IMR-90 (cell line): ENCODE measurements around the gene DCTN5. TPM values are rescaled to one million over a fixed set of nuclear protein-coding genes. Genes with fewer than 3 reads are reported as not detected.

Source experiments
- ATAC-seq: fragments of 200-7000 bp; cut with Tn5 transposase; 2 replicates; pipeline ENCODE4 v1.9.1; 2020; ENCODE audit warnings: low read depth, mild to moderate bottlenecking, moderate library complexity
- BruUV-seq: library from RNA; stranded (reverse); fragments of 400-500 nt; replicated peaks from 2 replicates; lab custom pipeline; 2021; lab: Mats Ljungman, UMichigan
- CTCF ChIA-PET: fragments of 300-600 bp; formaldehyde crosslinking; extraction: SDS; loops from one replicate; lab custom pipeline; 2021; ENCODE audit warnings: antibody characterized with exemption; lab: Yijun Ruan, JAX
- POLR2A ChIA-PET: fragments of 300-600 bp; sonication (Branson Sonifier 250); formaldehyde crosslinking; loops from one replicate; lab custom pipeline; 2022; ENCODE audit warnings: antibody characterized with exemption; ENCODE audit not compliant: unreplicated experiment; lab: Charles Lee
- DNase-seq: peaks from one replicate; pipeline ENCODE4 v3.0.0; 2013
- H2AFZ ChIP-seq: replicated peaks from 2 replicates; pipeline ENCODE3; 2013; ENCODE audit warnings: low read length, mild to moderate bottlenecking; ENCODE audit not compliant: poor library complexity
- H2AK5ac ChIP-seq: 2 replicates; pipeline ENCODE4 v1.6.1; 2013; ENCODE audit warnings: low read depth, low read length, inconsistent platforms
- H2AK9ac ChIP-seq: replicated peaks from 2 replicates; pipeline ENCODE3; 2013; ENCODE audit warnings: mild to moderate bottlenecking, low read depth, low read length, moderate library complexity; ENCODE audit not compliant: poor library complexity
- H2BK120ac ChIP-seq: 2 replicates; pipeline ENCODE4 v1.6.1; 2013; ENCODE audit warnings: low read depth, low read length, inconsistent platforms
- H2BK15ac ChIP-seq: 3 replicates; pipeline ENCODE4 v1.6.1; 2013; ENCODE audit warnings: low read depth, low read length, inconsistent platforms
- H2BK20ac ChIP-seq: 2 replicates; pipeline ENCODE4 v1.6.1; 2013; ENCODE audit warnings: low read depth, mild to moderate bottlenecking, inconsistent platforms, low read length, moderate library complexity
- H2BK5ac ChIP-seq: 2 replicates; pipeline ENCODE4 v1.6.1; 2013; ENCODE audit warnings: mild to moderate bottlenecking, low read depth, low read length, inconsistent platforms; ENCODE audit not compliant: poor library complexity, severe bottlenecking
- H3K14ac ChIP-seq: replicated peaks from 2 replicates; pipeline ENCODE4 v1.6.1; 2013; ENCODE audit warnings: low read depth, low read length, inconsistent platforms
- H3K18ac ChIP-seq: 2 replicates; pipeline ENCODE4 v1.6.1; 2013; ENCODE audit warnings: low read depth, low read length, control low read depth
- H3K23ac ChIP-seq: 2 replicates; pipeline ENCODE4 v1.6.1; 2013; ENCODE audit warnings: low read depth, low read length, inconsistent platforms
- H3K27ac ChIP-seq: 2 replicates; pipeline ENCODE4 v1.5.1; 2013; ENCODE audit warnings: mild to moderate bottlenecking, control low read depth, low read length; ENCODE audit not compliant: insufficient read depth
- H3K27me3 ChIP-seq: 2 replicates; pipeline ENCODE4 v1.6.1; 2013; ENCODE audit warnings: low read length; ENCODE audit not compliant: control insufficient read depth, insufficient read depth
- H3K36me3 ChIP-seq: 2 replicates; pipeline ENCODE4 v1.6.1; 2013; ENCODE audit warnings: low read length, mixed read lengths; ENCODE audit not compliant: control insufficient read depth, insufficient read depth
- H3K4ac ChIP-seq: 2 replicates; pipeline ENCODE4 v1.6.1; 2013; ENCODE audit warnings: low read depth, low read length, inconsistent platforms
- H3K4me1 ChIP-seq: 2 replicates; pipeline ENCODE4 v1.6.1; 2013; ENCODE audit warnings: low read length, mixed read lengths; ENCODE audit not compliant: control insufficient read depth, insufficient read depth
- H3K4me2 ChIP-seq: 2 replicates; pipeline ENCODE4 v1.6.1; 2013; ENCODE audit warnings: low read depth, mild to moderate bottlenecking, control low read depth, low read length, moderate library complexity
- H3K4me3 ChIP-seq: 2 replicates; pipeline ENCODE4 v1.5.1; 2013; ENCODE audit warnings: low read depth, mild to moderate bottlenecking, control low read depth, low read length, moderate library complexity; ENCODE audit not compliant: insufficient read depth
- H3K56ac ChIP-seq: 2 replicates; pipeline ENCODE4 v1.6.1; 2013; ENCODE audit warnings: low read length, inconsistent platforms; ENCODE audit not compliant: insufficient read depth; ENCODE audit errors: extremely low read depth
- H3K79me1 ChIP-seq, 2 experiments: 2 replicates each; pipeline ENCODE4 v1.6.1; 2013; ENCODE audit warnings: low read length in 2 of 2, inconsistent platforms in 1 of 2, low read depth in 1 of 2
- H3K9ac ChIP-seq: 2 replicates; pipeline ENCODE4 v1.6.1; 2013; ENCODE audit warnings: low read depth, low read length, control low read depth
- H3K9me1 ChIP-seq: 2 replicates; pipeline ENCODE4 v1.6.1; 2013; ENCODE audit warnings: low read length, inconsistent platforms; ENCODE audit not compliant: insufficient read depth
- H3K9me3 ChIP-seq: 2 replicates; pipeline ENCODE4 v1.6.1; 2013; ENCODE audit warnings: low read length; ENCODE audit not compliant: control insufficient read depth, insufficient read depth
- H4K20me1 ChIP-seq: 2 replicates; pipeline ENCODE4 v1.6.1; 2013; ENCODE audit warnings: low read length, inconsistent platforms; ENCODE audit not compliant: insufficient read depth
- H4K5ac ChIP-seq: 2 replicates; pipeline ENCODE4 v1.6.1; 2013; ENCODE audit warnings: mild to moderate bottlenecking, low read depth, low read length, control low read depth
- H4K8ac ChIP-seq, 2 experiments: 2 replicates each; pipeline ENCODE4 v1.6.1; 2013; ENCODE audit warnings: low read depth in 2 of 2, low read length in 2 of 2, control low read depth in 1 of 2, inconsistent platforms in 1 of 2
- H4K91ac ChIP-seq: 2 replicates; pipeline ENCODE4 v1.6.1; 2013; ENCODE audit warnings: low read depth, low read length, inconsistent platforms; ENCODE audit not compliant: insufficient read depth
- FOS ChIP-seq: fragments of 150-350 bp; IDR thresholded peaks from 2 replicates; pipeline ENCODE4 v1.6.1; 2016; ENCODE audit warnings: low read depth, low read length
- MAFK ChIP-seq: IDR thresholded peaks from 2 replicates; pipeline ENCODE4 v1.6.1; 2012; ENCODE audit warnings: low read depth, low read length, improper control_type of control experiment
- NFE2L2 ChIP-seq: fragments of 150-350 bp; IDR thresholded peaks from 2 replicates; pipeline ENCODE4 v1.6.1; 2016; ENCODE audit warnings: low read depth, mild to moderate bottlenecking, low read length
- WGBS, 2 experiments: methylation state at CpG; one replicate each; pipeline versions ENCODE4 v1.1.5 to v1.1.7; 2013; ENCODE audit warnings: missing lambda C conversion rate in 2 of 2; ENCODE audit not compliant: insufficient read length in 1 of 2; ENCODE audit errors: extremely low coverage in 2 of 2; 5-methylcytosine and 5-hydroxymethylcytosine counted together
- dilution Hi-C: fragments of 300-500 bp; cut with HindIII; formaldehyde crosslinking; loops from one replicate; pipeline ENCODE4 v1.14.3; 2018; ENCODE audit warnings: low sequenced_read_pairs; ENCODE audit not compliant: unreplicated experiment
- in situ Hi-C: fragments of 300-500 bp; cut with MboI; formaldehyde crosslinking; loops from 3 replicates; pipeline ENCODE4 v1.14.3; 2019; ENCODE audit warnings: low sequenced_read_pairs, inconsistent platforms, mixed read lengths
- intact Hi-C: fragments of 100-400 bp; cut with micrococcal nuclease; formaldehyde crosslinking; loops from 2 replicates; pipeline ENCODE4 v1.10.0; 2022
- polyA plus RNA-seq, 3 experiments: library from polyadenylated mRNA; depleted of rRNA; stranded (reverse); fragments of >200 nt; gene quantifications; 2 replicates each; pipeline ENCODE4 v1.2.3, GENCODE V29; 2012; ENCODE audit warnings: low replicate concordance in 1 of 3
- total RNA-seq: library from RNA; depleted of rRNA; stranded (reverse); fragments of >200 nt; gene quantifications from 2 replicates; pipeline ENCODE4 v1.2.3, GENCODE V29; 2012
- TF ChIP-seq, protein P1 (sequence below): fragments of 150-350 bp; IDR thresholded peaks from 2 replicates; pipeline ENCODE4 v1.6.1; 2017; ENCODE audit warnings: mild to moderate bottlenecking, antibody characterized with exemption, low read length, low read depth

The DCTN5 gene
- total and polyA plus RNA-seq, 2 of the 4 experiments (the other 2 are of a cell fraction) = 49.6 to 111 TPM

DNA sequence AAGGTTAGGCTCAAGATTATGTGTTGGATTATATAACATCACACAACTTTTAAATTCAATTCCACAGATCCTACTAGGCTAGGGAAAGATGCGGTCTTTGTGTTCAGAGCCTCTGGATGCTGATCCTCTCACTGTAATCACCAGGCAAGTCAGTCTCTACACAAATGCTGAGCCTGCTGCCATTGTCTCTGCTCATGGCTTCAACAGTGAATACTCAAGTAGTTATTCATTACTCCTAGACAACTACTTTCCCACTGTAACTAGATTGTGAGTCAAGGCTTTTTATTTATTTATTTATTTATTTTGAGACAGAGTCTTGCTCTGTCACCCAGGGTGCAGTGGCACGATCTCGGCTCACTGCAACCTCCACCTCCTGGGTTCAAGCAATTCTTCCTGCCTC is 29.3 kb upstream of the DCTN5 start:
- H4K20me1 ChIP-seq = no peaks in the 10 kb centered on the region
- no TSS peak for BruUV-seq
- H3K9me3 ChIP-seq = no peaks in the 10 kb centered on the region
- H3K56ac ChIP-seq = no peak overlapping the region
- ChIA-PET CTCF (interaction anchor here (0.7 kb wide), 1 partner anchor 28 kb away, joined by 3 read pairs; no protein-coding TSS in a partner anchor), POLR2A (no interaction called here)
- H4K8ac ChIP-seq = no peak overlapping the region
- no peaks in the 10 kb centered on the region for H3K79me1 ChIP-seq
- 100% methylated on average over 1 of the region's 3 CpGs; no CpG with 5 or more reads in 1 of the 2 experiments for WGBS, 2 experiments
- no peak overlapping the region for H2BK20ac ChIP-seq
- H3K9ac ChIP-seq = no peak overlapping the region
- H2AK5ac ChIP-seq = no peak overlapping the region
- no peak overlapping the region for H3K27ac ChIP-seq
- no peak for ATAC-seq
- no peaks in the 10 kb centered on the region for H3K9me1 ChIP-seq
- no peaks in the 10 kb centered on the region for H3K27me3 ChIP-seq
- no peak overlapping the region for H3K14ac ChIP-seq
- H3K4me3 ChIP-seq = no peak overlapping the region
- intact Hi-C loops = no loop called here
- no peak overlapping the region for H2AFZ ChIP-seq
- in situ Hi-C loops = no loop called here
- H3K36me3 ChIP-seq = peaks cover 19% of the 10 kb centered on the region
- no peak overlapping the region for H4K91ac ChIP-seq
- DNase-seq = no peak
- no peak overlapping the region for H2BK5ac ChIP-seq
- TF ChIP-seq NFE2L2 (no peak), MAFK (no peak), FOS (no peak)
- TF ChIP-seq, protein P1, sequence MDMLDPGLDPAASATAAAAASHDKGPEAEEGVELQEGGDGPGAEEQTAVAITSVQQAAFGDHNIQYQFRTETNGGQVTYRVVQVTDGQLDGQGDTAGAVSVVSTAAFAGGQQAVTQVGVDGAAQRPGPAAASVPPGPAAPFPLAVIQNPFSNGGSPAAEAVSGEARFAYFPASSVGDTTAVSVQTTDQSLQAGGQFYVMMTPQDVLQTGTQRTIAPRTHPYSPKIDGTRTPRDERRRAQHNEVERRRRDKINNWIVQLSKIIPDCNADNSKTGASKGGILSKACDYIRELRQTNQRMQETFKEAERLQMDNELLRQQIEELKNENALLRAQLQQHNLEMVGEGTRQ = no peak
- H3K4me1 ChIP-seq = no peaks in the 10 kb centered on the region
- H4K5ac ChIP-seq = no peak overlapping the region
- dilution Hi-C loops = no loop called here
- no peak overlapping the region for H3K4ac ChIP-seq
- H3K18ac ChIP-seq = no peak overlapping the region
- H3K23ac ChIP-seq = no peak overlapping the region
- H2AK9ac ChIP-seq = no peak overlapping the region
- no peak overlapping the region for H2BK15ac ChIP-seq
- no peak overlapping the region for H2BK120ac ChIP-seq
- no peak overlapping the region for H3K4me2 ChIP-seq
